ENCODE results near the gene ADTRP.

Gene ADTRP

DNA sequence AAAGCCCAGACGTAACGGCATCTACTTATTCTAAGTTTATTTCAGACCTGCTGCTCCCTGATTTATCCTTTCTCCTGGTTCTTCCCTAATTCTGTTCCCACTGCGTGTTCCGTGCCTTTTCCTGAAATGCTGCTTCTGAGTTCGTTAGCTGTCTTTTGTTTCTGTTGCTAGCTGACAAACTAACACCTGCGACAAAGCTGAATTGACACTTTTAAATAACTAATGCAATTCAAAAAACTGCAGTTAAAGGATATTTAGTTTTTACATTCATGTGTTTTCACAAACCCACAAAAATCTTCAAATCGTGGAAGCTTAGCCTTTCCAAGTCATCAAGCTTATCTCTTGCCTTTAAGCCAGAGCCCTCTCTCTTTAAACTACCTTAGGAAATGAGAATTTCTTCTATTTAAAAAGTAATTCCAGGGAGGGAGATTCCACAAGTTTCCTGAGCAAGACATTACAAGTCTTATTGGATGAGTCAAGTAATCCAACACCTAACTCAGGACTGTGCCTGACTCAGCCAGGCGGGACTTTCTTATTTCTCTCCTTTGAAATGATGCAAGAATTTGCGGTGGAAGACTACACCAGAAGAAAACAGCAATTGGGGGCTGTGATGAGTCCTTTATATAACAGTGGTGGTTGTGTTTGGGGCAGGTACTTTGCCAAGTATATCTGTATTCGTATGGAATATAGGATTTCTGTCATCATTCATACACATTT is 6.3 kb downstream of the ADTRP start:
- peak; percentile 24 for DNase-seq

DNA sequence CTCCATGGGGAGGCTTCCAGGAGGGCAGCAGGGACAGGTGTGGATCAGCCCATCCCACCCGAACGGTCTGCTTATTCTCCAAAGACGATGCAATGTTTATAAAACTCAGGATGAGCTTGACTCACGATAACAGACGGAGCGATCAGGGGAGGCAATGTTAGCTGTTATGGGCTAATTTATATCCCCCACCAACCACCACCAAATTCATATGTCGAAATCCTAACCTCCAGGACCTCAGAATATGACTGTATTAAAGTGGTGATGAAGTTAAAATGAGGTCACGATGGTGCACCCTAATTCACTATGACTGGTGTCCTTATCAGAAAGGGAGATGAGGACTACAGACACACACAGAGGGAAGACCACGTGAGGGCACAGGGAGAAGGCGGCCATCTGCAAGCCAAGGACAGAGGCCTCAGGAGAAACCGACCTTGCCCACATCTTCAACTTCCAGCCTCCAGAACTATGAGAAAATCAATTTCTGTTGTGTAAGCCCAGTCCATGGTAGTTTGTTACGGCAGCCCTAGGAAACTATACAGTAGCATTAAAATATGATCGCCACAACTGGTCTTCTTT is 7.0 kb downstream of the ADTRP start:
- no peak for DNase-seq

DNA sequence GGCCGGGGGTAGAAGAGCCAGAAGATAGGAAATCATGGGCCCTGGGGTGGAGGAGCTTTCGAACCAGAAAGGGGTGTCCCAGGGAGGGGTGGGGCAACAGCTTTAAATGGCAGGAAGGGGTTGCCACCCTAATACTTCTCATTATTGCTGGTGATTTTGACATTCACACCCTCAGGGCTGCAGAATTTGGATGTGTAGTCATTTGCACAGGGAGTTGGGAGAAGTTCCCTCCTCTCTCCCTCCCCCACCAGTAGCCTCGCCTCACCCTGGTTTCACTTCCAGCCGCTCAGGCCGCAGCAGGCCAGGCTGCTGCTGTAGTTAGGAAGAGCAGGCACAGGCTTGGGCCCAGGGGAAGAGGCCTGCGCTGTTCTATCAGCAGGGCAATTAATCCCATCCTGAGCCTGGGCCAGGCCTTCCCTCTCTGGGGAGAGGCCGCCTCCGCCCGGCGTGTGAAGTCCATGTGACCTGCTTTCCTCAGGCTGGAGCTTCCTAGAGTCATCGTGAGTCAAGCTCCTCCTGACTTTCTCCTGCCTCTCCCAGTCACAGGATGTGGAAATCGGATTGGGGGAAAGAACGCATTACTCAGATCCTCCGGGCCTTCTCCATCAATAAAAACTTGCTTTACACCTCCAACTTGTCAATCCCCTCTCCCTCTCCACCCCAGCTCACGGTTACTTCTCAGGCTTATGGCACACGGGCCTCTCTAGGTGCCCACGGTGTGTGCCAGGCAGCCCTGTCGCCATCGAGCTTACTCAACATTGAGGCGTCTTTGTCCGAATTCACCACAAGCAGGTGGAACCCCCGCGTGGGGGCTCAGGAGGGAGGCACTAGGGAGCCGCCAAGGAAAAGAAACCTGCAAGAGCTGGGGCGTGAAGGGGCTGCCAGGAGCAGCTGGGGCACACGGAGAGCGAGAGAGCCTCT is 7.8 kb downstream of the ADTRP start:
- DNase-seq: no peak

DNA sequence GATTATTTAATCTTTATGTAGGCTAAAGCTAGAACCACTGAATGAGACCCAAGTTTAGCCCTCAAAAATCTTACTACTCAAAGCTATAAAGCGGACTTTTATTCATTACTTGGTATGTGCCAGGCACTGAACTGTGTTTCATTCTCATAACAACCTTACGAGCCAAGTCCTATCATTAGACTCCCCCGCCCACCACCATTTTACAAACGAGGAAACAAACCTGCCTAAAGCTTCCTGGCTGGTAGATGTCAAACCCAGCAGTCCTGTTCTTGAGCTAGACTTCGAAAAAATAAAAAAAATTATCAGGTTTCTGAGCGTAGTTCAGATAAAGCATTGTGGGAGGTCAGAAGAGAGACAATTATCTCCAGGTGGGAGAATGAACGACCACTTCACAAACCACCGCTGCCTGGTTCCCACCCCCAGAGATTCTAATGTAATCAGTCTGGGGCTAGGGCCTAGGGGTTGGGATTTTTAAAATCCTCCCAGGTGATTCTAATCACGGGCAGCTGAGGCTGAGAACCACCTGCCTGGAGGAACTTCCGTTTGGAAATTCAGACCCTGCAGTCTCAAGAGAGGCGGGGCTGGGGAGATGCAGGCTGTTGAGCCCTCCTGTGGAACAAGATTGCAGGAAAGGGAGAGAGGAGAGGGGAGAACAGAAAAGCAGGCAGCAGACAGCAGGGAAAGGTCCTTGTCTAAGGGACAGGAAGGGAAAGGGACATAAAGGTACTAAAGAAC is 8.6 kb downstream of the ADTRP start:
- DNase-seq: no peak

DNA sequence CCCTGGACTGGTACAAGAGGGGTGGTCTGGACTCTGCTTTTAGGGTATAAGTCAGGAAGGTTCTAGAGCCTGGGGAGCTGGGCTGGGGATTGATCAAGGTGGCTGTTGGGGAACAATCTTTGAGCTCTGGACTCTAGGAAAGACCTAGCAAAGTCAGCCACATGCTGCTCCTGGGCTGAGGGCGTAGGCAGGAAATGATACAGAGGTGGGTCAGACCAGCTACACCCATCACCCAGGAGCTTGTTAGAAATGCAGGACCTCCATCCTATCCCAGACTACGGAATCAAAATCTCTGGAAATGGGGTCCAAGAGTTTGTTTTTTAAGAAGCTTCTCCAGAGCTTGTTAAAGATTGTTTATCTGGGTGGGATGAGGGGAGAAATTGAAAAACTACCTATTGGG is 9.4 kb downstream of the ADTRP start:
- DNase-seq: no peak

DNA sequence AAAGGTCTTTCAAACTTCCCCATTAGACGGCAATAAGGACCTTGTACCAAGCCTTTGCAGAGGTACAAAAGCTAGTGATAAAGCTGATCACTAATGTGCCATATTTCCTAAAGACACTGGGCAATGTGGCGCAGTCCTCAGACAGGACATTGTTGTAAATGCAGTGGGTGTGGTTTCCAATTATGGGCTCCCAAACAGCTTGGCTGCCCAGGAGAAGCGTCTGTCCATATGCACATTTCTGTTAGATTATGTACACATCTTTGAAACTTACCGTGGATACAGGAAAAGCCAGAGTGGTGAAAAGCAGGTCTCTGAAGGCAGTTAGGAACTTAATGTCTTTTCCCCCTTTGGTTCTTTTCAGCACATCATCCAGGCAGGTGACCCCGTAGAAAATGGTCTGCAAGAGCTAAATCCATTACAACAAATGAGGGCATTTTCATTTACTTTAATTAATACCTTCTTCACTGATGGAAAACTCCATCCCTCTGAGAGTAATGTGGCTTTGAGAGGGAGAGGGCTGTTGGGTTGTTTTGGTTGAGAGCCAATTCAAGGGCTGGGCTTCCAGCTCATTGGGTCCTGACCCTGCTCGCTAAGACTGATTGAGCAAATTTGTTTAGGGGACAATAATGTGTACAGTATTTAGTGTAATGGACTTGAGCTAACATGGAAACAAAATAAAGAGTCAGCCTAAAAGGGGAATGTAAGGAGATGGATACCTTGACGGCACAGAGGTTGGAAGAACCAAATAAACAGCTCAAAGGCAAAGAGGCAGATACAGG is 10.4 kb downstream of the ADTRP start:
- no peak for DNase-seq

DNA sequence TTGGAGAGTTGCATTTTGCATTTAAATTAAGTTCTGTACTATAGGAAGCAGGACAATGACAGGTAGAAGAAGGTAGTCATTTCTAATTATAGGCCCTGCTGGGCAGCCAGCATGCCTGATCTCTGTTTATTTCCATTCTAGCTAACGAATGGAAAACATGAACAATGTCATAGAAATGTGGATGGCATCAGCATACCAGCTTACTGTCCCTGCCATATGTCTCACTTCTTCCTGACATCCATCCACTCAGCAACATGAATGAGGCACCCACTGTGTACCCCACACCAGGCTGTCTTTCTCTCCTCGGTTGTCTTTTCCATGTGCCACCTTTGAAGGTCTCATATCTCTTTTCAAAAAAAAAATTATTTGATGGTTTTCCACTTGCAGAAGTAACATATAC is 11.1 kb downstream of the ADTRP start:
- no peak for DNase-seq

DNA sequence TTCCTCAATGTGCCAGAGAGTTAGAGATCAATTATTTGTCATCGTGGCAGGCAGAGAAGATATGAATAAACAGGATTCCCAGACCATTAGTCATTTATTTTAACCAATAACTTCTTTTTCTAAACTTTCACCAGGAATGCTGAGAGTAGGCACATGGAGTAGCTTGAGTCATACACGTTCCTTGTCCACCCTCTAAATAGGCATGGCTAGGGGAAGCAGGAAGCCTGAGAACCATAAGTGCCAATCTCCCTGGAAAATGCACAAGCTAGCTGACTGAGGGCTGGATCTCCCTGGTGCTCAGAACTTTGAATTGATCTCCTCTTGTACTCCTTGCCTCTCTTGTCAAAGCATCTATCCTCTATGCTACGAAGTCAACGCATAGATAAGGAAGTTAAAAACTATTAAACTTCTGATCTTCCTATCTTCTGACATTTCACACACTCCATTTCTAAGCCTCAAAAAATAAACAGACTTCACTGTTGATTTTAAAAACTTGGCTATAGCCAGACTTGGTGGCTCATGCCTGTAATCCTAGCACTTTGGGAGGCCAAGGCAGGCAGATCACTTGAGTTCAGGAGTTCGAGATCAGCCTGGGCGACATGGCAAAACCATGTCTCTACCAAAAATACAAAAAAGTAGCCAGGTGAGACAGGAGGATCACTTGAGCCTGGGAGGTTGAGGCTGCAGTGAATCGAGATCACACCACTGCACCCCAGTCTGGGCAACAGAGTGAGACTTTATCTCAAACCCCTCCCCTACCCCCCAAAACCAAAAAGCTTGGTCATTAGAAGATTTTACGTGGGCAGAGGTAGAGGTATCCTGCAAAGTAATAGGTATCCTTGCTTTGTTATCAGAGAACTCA is 11.8 kb downstream of the ADTRP start:
- DNase-seq: no peak

DNA sequence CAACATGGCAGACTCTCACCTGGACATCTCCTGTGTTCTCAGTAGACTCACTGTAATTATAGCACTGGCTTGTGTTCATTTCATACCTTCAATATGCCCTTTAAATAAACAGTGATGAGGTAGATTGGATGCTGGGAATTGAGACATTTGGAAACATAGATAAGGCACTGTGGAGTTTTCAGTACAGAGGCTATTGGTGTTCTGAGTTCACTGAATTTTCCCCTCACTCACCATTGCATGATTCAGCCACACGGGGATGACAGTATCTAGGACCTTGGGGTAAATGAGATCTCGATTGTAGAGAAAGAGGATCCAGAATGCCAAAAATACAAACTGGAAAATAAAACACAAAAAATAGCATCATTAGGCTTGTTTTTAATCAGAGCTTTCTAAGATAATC is 12.6 kb downstream of the ADTRP start:
- DNase-seq: no peak

DNA sequence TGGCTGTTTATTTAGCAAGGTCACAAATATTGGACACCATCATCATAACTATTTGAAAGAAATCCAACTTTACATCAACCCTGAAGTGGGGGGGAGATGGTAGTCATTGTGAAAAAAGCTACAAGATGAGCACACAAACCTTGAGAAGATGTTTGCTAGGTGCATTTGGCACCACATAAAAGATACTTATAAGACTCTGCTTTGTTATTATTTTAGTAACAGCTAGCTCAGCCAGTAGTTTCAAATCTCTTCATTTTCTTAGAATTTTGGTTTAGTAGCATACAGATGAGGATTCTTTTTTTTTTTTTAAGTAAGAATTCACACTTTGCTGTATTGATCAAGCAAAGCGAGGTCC is 14.4 kb downstream of the ADTRP start:
- no peak for DNase-seq

DNA sequence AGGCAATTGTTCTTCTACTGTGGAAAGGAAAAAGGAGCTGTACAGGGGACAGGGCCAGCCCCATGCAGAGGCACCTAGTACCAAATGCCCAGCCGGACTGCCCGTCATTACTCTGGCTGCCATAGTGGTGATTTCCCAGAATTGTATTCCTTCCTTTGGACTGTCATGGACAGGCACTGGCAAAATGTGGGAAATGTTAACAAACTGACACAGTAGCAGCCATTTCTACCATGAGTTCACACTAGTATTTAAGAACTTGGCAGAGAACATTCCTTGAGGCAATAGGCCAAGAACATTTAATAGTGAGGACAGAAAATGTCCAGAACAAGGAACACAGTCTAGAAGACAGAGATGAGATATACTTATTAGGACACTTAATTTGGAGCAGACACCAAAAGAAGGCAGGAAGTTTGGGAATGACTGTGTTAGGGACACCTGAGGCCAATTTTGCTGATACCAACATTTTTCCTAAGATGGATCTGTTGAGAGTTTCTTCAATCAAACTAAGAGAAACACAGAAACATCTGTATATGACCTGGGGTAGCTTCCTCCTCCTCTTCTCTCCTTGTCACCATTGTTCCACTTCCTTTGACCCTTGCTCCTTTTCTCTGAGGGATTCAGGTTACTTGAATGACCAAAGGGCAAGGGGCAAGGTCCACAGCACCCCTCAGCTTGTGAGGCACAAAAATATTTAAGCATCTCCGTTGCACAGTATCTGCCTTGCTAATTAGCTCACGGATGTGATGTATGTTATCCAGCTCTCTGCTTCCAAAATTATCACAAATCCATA is 14.9 kb downstream of the ADTRP start:
- no peak for DNase-seq

DNA sequence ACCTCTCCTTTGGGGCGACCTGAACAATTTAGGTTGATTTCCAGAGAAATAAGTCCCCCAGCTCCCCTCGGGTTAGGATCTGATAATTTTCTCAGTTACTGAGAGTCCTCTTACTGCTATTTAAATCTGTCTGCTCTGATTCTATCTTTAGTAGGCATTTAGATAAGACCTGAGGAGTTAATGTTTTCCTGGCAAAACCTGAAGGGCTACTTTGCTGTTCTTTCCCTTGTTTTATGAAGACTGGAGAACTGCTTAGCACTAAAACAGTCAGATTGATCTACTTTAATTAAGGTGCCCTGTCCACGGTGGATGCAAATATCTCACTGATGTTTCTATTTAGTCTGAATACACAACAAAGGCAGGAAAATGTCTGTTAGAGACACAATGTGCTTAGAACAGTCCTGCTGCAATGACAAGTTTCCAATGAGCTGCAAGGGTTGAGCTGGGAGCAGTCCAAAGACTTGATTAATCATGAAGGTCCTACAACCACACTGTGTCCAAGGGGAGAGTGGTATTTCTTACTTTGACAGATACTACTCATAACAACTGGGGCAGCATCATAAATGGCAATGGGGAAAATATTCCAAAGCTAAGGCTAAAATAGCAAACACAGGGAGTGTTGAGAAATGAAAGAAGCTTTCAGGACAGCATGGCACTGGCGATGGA is 15.7 kb downstream of the ADTRP start:
- no peak for DNase-seq

DNA sequence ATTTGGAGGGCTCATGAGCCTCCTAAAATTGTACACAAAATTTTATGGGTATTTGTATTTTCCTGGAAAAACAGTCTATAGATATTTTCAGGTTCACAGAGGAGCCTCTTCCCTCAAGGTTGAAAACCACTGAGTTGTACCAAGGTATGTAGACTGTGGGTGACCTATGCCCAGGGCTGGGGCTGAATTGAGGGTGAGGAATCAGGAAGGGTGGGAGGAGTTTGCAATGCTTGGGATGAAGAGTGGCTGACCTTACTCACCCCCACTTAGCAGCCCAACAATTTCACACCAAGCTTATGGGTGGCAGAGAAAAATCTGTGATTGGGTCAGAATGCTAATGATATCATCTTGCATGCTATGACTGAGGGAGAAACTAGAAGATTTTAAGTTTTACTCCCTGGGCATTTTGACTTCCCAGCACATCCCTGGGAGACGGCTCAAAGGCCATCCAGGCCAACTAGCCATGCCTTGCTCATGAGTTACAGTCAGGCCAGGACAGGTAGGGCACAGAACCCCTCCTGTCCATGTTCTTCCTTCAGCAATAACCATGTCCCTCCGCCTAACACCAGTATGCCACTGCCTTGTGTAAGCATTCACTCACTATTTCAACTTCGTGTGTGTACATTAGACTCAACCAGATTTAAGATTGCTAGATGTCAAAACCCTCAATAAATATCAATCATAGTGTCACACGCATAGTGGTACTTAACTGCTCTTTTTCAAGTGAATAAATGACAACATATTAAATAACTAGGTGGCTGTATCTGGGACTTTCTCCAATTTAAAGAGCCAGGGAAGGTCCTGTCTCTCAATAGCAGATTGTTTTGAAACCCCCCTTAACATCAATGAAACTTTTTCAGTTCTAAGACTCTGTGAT is 16.6 kb downstream of the ADTRP start:
- DNase-seq: no peak

DNA sequence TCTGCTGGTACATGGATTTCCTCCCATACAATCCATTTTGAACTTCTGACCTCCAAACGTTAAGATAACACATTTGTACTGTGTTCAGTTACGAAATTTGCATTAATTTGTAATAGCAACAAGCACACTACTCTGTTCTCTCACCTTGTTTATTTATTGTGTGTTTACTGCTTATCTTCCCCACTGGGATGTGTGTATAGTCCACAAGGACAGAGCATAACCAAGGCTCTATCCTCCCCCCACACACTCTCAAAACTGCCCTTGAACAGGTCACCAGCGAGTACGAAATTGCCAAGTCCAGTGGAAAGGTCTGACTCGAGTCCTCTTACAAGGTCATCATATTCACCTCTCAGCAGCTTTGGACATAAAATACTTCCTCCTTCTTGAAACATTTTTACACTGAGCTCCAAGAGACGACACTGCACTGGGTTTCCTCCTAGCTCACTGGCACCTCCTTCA is 18.6 kb downstream of the ADTRP start:
- DNase-seq: no peak

DNA sequence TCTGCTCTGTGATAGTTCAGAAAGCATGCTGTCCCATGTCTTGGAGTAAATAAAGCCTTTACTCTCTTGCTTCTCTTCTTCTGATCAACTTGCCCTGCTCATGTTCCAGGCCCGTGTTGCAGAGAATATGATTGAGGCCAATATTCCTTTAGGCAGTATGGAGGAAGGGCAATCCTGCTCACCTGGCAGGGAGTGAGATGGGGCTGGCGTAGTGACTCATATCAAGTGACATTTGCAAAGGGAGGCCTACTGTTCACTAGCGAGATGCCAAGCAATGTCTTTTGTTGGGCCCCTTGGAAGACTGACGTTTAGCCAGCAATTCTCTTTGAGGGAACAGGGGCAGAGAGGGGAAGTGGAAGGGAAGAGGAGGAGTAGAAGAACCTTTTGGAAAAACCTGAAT is 19.7 kb downstream of the ADTRP start:
- DNase-seq: no peak

DNA sequence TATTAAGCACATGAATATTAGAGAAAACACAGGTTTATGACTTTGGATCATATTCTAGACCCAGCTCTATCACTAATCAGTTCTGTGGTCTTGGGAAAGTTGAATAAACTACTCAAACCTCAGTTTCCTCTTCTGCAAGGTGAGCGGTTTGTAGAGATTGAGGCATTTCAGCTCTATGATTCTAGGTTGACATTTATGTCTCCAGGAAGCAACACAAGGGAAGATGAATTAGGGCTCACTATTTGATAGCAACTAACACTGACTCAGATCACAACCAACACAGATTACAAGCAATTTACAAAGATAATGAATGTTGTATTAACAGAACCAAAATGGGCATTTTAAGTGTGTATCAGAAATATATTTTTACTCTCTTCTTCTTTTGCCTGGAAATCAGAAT is 21.9 kb downstream of the ADTRP start:
- DNase-seq: no peak

DNA sequence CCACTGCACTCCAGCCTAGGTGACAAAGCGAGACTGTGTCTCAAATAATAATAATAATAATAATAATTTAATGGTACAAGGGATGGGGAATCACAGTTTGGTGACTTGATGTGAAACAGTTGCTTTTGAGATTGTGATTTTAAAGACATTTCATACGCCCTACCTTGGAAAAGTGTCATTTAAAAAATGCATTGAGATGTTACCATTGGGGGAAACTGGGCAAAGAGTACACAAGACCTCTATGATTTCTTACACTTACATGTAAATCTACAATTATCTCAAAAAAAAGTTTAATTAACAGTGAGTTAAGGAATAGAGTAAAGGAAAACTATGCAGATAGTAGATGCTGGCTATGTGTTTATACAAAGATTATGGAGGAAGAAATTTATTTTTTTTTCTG is 22.3 kb downstream of the ADTRP start:
- no peak for DNase-seq

DNA sequence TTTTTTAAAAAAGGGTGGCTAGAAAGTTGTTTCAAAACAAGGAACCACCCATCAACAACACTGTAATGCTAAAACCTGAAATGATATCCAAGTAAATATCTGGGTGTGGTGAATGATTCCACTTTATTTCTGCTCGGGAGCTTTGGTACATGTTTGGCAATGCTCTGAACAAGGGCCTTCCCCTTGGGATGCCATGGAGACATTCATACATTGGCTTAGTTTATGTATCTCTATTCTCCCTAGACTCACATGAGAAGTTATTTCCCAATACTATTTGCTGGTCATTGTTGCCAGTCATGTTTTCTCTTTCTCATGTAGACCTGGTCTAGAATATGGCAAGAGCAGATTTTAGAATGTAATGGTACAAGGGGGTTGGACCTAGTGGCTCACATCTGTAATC is 22.9 kb downstream of the ADTRP start:
- no peak for DNase-seq
